K562 (cell line): ENCODE data around the gene AK2. TPM values are rescaled to one million over a fixed set of nuclear protein-coding genes. Genes with fewer than 3 reads are reported as not detected.
A peak's percentile ranks its signal among the peaks of the same experiment; 100 is the strongest.

Source experiments
- CBX5 ChIP-seq: IDR thresholded peaks from 2 replicates; pipeline ENCODE4 v1.6.1; 2014; ENCODE audit warnings: low read depth, borderline replicate concordance
- CHD2 ChIP-seq: IDR thresholded peaks from 2 replicates; pipeline ENCODE4 v1.6.1; 2011; ENCODE audit warnings: low read depth, low read length
- CREBBP ChIP-seq: IDR thresholded peaks from one replicate; pipeline ENCODE4 v1.6.1; 2012; ENCODE audit warnings: low read depth, mild to moderate bottlenecking, control low read depth, inconsistent platforms, low read length
- DIDO1 ChIP-seq: fragments of 450-650 bp; IDR thresholded peaks from 2 replicates; pipeline ENCODE4 v1.6.1; 2016; ENCODE audit warnings: low read depth, missing biosample characterization, missing genetic modification characterization
- EP300 ChIP-seq: IDR thresholded peaks from 2 replicates; pipeline ENCODE4 v1.6.1; 2012; ENCODE audit warnings: low read length, improper control_type of control experiment
- HLTF ChIP-seq: fragments of 450-650 bp; IDR thresholded peaks from 2 replicates; pipeline ENCODE4 v1.6.1; 2016
- KAT7 ChIP-seq: sonication (generic); formaldehyde crosslinking; IDR thresholded peaks from 2 replicates; pipeline ENCODE4 v1.8.0; 2022; ENCODE audit warnings: missing genetic modification reagents, mild to moderate bottlenecking, borderline replicate concordance
- KAT8 ChIP-seq: fragments of 450-650 bp; IDR thresholded peaks from 2 replicates; pipeline ENCODE4 v1.6.1; 2016; ENCODE audit warnings: low read depth, mild to moderate bottlenecking
- PHB2 ChIP-seq: fragments of 450-650 bp; IDR thresholded peaks from 2 replicates; pipeline ENCODE4 v1.6.1; 2017; ENCODE audit warnings: low read depth
- RCOR1 ChIP-seq, 2 experiments: IDR thresholded peaks; 2 replicates each; pipeline ENCODE4 v1.6.1; 2012; ENCODE audit warnings: low read depth in 2 of 2, low read length in 2 of 2, borderline replicate concordance in 1 of 2, improper control_type of control experiment in 1 of 2
- SRSF7 ChIP-seq: fragments of 200-400 bp; formaldehyde crosslinking; optimal IDR thresholded peaks from 2 replicates; pipeline ENCODE3; 2017; ENCODE audit warnings: mild to moderate bottlenecking, low read depth, low read length
- TEAD1 ChIP-seq, 2 experiments: fragments of 450-650 bp in 1 of 2; sonication (generic) in 1 of 2; formaldehyde crosslinking; IDR thresholded peaks; 2 replicates each; pipeline versions ENCODE4 v1.4.0 to v1.8.0; 2020 to 2022; ENCODE audit warnings: mild to moderate bottlenecking in 2 of 2, missing genetic modification reagents in 1 of 2
- TEAD2 ChIP-seq: fragments of 450-650 bp; IDR thresholded peaks from 2 replicates; pipeline ENCODE4 v1.6.1; 2016; ENCODE audit warnings: missing genetic modification characterization, control low read depth, missing compliant biosample characterization
- TOE1 ChIP-seq, 2 experiments: fragments of 450-650 bp in 1 of 2; sonication (generic) in 1 of 2; formaldehyde crosslinking in 1 of 2; IDR thresholded peaks; 2 replicates each; pipeline versions ENCODE4 v1.7.1 to v1.8.0; 2016 to 2022; ENCODE audit warnings: borderline replicate concordance in 2 of 2, mild to moderate bottlenecking in 2 of 2, antibody characterized with exemption in 1 of 2, inconsistent platforms in 1 of 2, low read depth in 1 of 2, missing genetic modification reagents in 1 of 2, moderate library complexity in 1 of 2
- YBX1 ChIP-seq: fragments of 450-650 bp; IDR thresholded peaks from 2 replicates; pipeline ENCODE4 v1.7.1; 2016; ENCODE audit warnings: mild to moderate bottlenecking
- ZFP1 ChIP-seq: fragments of 450-650 bp; formaldehyde crosslinking; IDR thresholded peaks from 2 replicates; pipeline ENCODE4 v1.4.0; 2020; ENCODE audit warnings: mild to moderate bottlenecking, mixed read lengths
- ZNF121 ChIP-seq: sonication (generic); formaldehyde crosslinking; conservative IDR thresholded peaks from 2 replicates; pipeline ENCODE4 v1.8.0; 2022; ENCODE audit warnings: missing genetic modification reagents
- polyA plus RNA-seq, 8 experiments: library from polyadenylated mRNA; depleted of rRNA in 4 of 8; stranded (reverse) in 5 of 8; unstranded in 3 of 8; fragments of >200 nt; fragmentation: Nextera tagmentation in 2 of 8; fragmentation: Illumina TruSeq in 1 of 8; extraction: Ambion mirVana in 2 of 8; extraction: Trizol in 1 of 8; gene quantifications; 2 replicates each; pipeline versions ENCODE4 v1.2.1 to v1.2.3, GENCODE V29; 2011 to 2014; ENCODE audit warnings: inconsistent platforms in 1 of 8, missing spikeins in 1 of 8
- total RNA-seq, 7 experiments: library from RNA; depleted of rRNA in 6 of 7; stranded (reverse); fragments of >200 nt in 6 of 7; fragmentation: Illumina TruSeq in 2 of 7; extraction: Trizol in 2 of 7; gene quantifications; 2 replicates each; pipeline versions ENCODE4 v1.2.1 to v1.2.3, GENCODE V29; 2011 to 2021; ENCODE audit warnings: low replicate concordance in 1 of 7
- TF ChIP-seq, protein P1 (sequence below), 2 experiments: fragments of 450-650 bp; IDR thresholded peaks; 2 replicates each; pipeline ENCODE4 v1.6.1; 2016
- TF ChIP-seq, protein P2 (sequence below): sonication (generic); formaldehyde crosslinking; IDR thresholded peaks from 2 replicates; pipeline ENCODE4 v1.8.0; 2023; ENCODE audit warnings: mild to moderate bottlenecking, missing genetic modification reagents
- TF ChIP-seq, protein P3 (sequence below), 2 experiments: fragments of 450-650 bp; IDR thresholded peaks; 2 replicates each; pipeline ENCODE4 v1.6.1; 2018; ENCODE audit warnings: mild to moderate bottlenecking in 2 of 2, low read depth in 1 of 2; ENCODE audit not compliant: partially characterized antibody in 2 of 2

Gene AK2
- total and polyA plus RNA-seq, 9 of the 15 experiments (the other 6 are each of a cell fraction or from before 2014, with no cell fraction given) = 105 to 1,050 (median 509) TPM

DNA sequence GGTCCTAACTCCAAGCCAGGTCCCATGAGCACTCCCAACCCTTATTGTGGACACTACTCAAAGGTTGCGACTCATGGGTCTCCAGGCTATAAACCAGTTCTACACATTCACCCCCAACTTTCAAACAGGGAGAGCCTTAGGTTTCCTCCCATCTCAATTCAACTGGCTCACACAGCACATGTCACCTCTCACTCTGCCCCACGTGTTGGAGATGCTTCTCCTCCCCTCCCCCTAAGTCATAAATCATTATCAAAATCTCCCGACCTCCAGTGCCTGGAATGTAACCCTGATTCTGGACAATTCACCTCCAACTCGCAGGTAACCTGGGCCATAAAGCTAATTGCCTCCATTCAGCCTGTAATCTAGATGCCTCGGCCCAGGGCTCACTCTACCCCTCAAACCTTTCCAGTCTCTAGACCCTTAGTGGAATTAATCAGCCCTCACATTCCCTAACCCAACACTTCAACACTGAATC is 595 bp downstream of the AK2 start (continued):
- peak; percentile 44; the same call in 1 of the 2 replicates for TF ChIP-seq CHD2
- no peak for TF ChIP-seq YBX1
- TF ChIP-seq, protein P1, sequence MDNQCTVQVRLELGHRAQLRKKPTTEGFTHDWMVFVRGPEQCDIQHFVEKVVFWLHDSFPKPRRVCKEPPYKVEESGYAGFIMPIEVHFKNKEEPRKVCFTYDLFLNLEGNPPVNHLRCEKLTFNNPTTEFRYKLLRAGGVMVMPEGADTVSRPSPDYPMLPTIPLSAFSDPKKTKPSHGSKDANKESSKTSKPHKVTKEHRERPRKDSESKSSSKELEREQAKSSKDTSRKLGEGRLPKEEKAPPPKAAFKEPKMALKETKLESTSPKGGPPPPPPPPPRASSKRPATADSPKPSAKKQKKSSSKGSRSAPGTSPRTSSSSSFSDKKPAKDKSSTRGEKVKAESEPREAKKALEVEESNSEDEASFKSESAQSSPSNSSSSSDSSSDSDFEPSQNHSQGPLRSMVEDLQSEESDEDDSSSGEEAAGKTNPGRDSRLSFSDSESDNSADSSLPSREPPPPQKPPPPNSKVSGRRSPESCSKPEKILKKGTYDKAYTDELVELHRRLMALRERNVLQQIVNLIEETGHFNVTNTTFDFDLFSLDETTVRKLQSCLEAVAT (IDR thresholded peaks at IDR 0.05) = peak in 1 of 2 experiments; percentile 18; a peak in 1 of 4 replicates
- TF ChIP-seq RCOR1 (IDR thresholded peaks at IDR 0.05; ENCODE audit: borderline replicate concordance in 1 of 2, low read depth in 2 of 2, low read length in 2 of 2) = peak in 1 of 2 experiments; percentile 70; a peak in 2 of 4 replicates
- no peak for TF ChIP-seq CBX5
- TF ChIP-seq CREBBP = peak; percentile 39
- TF ChIP-seq KAT7 (CRISPR knock-in tag) = peak; percentile 77
- TF ChIP-seq SRSF7 = no peak
- TF ChIP-seq ZNF121 (CRISPR knock-in tag) = 0 out of 2 replicates have a peak, but pooled peaks have one; percentile 20
- TF ChIP-seq TOE1 (IDR thresholded peaks at IDR 0.05; ENCODE audit: borderline replicate concordance) = peak; percentile 40; the same call in 1 of the 2 replicates
- no peak for TF ChIP-seq TOE1 (CRISPR knock-in tag; IDR thresholded peaks at IDR 0.05; ENCODE audit: borderline replicate concordance, low read depth)
- no peak for TF ChIP-seq EP300
- TF ChIP-seq HLTF = peak; percentile 70; the same call in 1 of the 2 replicates
- 0 out of 2 replicates have a peak, but pooled peaks have one; percentile 34 for TF ChIP-seq TEAD2 (tag)
- TF ChIP-seq DIDO1 (tag) = no peak
- peak in 1 of 2 experiments; percentile 73; a peak in 1 of 4 replicates for TF ChIP-seq TEAD1 (CRISPR knock-in tag; IDR thresholded peaks at IDR 0.05)
- TF ChIP-seq KAT8 = no peak
- no peak for TF ChIP-seq PHB2
- TF ChIP-seq, protein P2, sequence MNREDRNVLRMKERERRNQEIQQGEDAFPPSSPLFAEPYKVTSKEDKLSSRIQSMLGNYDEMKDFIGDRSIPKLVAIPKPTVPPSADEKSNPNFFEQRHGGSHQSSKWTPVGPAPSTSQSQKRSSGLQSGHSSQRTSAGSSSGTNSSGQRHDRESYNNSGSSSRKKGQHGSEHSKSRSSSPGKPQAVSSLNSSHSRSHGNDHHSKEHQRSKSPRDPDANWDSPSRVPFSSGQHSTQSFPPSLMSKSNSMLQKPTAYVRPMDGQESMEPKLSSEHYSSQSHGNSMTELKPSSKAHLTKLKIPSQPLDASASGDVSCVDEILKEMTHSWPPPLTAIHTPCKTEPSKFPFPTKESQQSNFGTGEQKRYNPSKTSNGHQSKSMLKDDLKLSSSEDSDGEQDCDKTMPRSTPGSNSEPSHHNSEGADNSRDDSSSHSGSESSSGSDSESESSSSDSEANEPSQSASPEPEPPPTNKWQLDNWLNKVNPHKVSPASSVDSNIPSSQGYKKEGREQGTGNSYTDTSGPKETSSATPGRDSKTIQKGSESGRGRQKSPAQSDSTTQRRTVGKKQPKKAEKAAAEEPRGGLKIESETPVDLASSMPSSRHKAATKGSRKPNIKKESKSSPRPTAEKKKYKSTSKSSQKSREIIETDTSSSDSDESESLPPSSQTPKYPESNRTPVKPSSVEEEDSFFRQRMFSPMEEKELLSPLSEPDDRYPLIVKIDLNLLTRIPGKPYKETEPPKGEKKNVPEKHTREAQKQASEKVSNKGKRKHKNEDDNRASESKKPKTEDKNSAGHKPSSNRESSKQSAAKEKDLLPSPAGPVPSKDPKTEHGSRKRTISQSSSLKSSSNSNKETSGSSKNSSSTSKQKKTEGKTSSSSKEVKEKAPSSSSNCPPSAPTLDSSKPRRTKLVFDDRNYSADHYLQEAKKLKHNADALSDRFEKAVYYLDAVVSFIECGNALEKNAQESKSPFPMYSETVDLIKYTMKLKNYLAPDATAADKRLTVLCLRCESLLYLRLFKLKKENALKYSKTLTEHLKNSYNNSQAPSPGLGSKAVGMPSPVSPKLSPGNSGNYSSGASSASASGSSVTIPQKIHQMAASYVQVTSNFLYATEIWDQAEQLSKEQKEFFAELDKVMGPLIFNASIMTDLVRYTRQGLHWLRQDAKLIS = 0 out of 2 replicates have a peak, but pooled peaks have one; percentile 53
- TF ChIP-seq, protein P3, sequence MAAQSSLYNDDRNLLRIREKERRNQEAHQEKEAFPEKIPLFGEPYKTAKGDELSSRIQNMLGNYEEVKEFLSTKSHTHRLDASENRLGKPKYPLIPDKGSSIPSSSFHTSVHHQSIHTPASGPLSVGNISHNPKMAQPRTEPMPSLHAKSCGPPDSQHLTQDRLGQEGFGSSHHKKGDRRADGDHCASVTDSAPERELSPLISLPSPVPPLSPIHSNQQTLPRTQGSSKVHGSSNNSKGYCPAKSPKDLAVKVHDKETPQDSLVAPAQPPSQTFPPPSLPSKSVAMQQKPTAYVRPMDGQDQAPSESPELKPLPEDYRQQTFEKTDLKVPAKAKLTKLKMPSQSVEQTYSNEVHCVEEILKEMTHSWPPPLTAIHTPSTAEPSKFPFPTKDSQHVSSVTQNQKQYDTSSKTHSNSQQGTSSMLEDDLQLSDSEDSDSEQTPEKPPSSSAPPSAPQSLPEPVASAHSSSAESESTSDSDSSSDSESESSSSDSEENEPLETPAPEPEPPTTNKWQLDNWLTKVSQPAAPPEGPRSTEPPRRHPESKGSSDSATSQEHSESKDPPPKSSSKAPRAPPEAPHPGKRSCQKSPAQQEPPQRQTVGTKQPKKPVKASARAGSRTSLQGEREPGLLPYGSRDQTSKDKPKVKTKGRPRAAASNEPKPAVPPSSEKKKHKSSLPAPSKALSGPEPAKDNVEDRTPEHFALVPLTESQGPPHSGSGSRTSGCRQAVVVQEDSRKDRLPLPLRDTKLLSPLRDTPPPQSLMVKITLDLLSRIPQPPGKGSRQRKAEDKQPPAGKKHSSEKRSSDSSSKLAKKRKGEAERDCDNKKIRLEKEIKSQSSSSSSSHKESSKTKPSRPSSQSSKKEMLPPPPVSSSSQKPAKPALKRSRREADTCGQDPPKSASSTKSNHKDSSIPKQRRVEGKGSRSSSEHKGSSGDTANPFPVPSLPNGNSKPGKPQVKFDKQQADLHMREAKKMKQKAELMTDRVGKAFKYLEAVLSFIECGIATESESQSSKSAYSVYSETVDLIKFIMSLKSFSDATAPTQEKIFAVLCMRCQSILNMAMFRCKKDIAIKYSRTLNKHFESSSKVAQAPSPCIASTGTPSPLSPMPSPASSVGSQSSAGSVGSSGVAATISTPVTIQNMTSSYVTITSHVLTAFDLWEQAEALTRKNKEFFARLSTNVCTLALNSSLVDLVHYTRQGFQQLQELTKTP (IDR thresholded peaks at IDR 0.05; ENCODE audit: low read depth in 1 of 2, partially characterized antibody in 2 of 2) = peak; percentile 32 to 39
- no peak for TF ChIP-seq ZFP1
